HG02973 (cell line): Measurements from ENCODE around the gene C10orf67.
A peak's percentile ranks its signal among the peaks of the same experiment; 100 is the strongest.
"Not testable (repeated sequence)": the region's sequence is repeated elsewhere in the genome, so short reads cannot be mapped to it uniquely, and the experiment has no call there.

ENCODE experiments used
- ATAC-seq: cut with Tn5 transposase; IDR thresholded peaks from one replicate; pipeline ENCODE4 v1.9.1; 2021; ENCODE audit warnings: moderate library complexity; ENCODE audit not compliant: unreplicated experiment

Gene C10orf67

GRCh38 chr10:23344241-23344841 is at the start of gene C10orf67:
Gene C10orf67 (minus strand): TSS chr10:23344797. CDS start chr10:23344774, 23 bp downstream.
- ATAC-seq = no peak

- ATAC-seq = no peak
These were observed 47.2 kb upstream of the C10orf67 start for GRCh38 chr10:23391821-23392220.

- no peak for ATAC-seq
These were observed 46.2 kb upstream of the C10orf67 start for GRCh38 chr10:23390809-23391208.

GRCh38 chr10:23390408-23390807 is 45.8 kb upstream of the C10orf67 start:
- not testable (repeated sequence) for ATAC-seq

- ATAC-seq = not testable (repeated sequence)
These were observed 42.9 kb upstream of the C10orf67 start for GRCh38 chr10:23387516-23387915.

GRCh38 chr10:23386052-23386451 is 41.5 kb upstream of the C10orf67 start:
- ATAC-seq = no peak

GRCh38 chr10:23384364-23384763 is 39.8 kb upstream of the C10orf67 start:
- no peak for ATAC-seq

- ATAC-seq = no peak
These were observed 39.0 kb upstream of the C10orf67 start for GRCh38 chr10:23383637-23384036.

- ATAC-seq = no peak
These were observed 36.9 kb upstream of the C10orf67 start for GRCh38 chr10:23381298-23382040.

- ATAC-seq = no peak
These were observed 35.1 kb upstream of the C10orf67 start for GRCh38 chr10:23379686-23380085.

- no peak for ATAC-seq
These were observed 31.6 kb upstream of the C10orf67 start for GRCh38 chr10:23376229-23376655.

- ATAC-seq = no peak
These were observed 30.8 kb upstream of the C10orf67 start for GRCh38 chr10:23375366-23375765.

GRCh38 chr10:23373156-23373555 is 28.6 kb upstream of the C10orf67 start:
- no peak for ATAC-seq

- ATAC-seq = no peak
These were observed 26.5 kb upstream of the C10orf67 start for GRCh38 chr10:23371073-23371472.

- ATAC-seq = no peak
These were observed 25.5 kb upstream of the C10orf67 start for GRCh38 chr10:23370106-23370505.

- peak; percentile 68 for ATAC-seq
These were observed 24.4 kb upstream of the C10orf67 start for GRCh38 chr10:23368816-23369640.

- ATAC-seq = no peak
These were observed 23.4 kb upstream of the C10orf67 start for GRCh38 chr10:23367896-23368595.

- ATAC-seq = peak; percentile 51
These were observed 20.9 kb upstream of the C10orf67 start for GRCh38 chr10:23365417-23366030.

GRCh38 chr10:23364378-23364777 is 19.8 kb upstream of the C10orf67 start:
- peak; percentile 16 for ATAC-seq

- no peak for ATAC-seq
These were observed 19.2 kb upstream of the C10orf67 start for GRCh38 chr10:23363793-23364135.
